NCI-H187 (cell line): ENCODE data around the gene NHERF1.

ENCODE experiments used
- DNase-seq, 2 experiments: peaks; one replicate each; lab custom pipeline; 2025; lab: John Stamatoyannopoulos, UW

The NHERF1 gene

DNA sequence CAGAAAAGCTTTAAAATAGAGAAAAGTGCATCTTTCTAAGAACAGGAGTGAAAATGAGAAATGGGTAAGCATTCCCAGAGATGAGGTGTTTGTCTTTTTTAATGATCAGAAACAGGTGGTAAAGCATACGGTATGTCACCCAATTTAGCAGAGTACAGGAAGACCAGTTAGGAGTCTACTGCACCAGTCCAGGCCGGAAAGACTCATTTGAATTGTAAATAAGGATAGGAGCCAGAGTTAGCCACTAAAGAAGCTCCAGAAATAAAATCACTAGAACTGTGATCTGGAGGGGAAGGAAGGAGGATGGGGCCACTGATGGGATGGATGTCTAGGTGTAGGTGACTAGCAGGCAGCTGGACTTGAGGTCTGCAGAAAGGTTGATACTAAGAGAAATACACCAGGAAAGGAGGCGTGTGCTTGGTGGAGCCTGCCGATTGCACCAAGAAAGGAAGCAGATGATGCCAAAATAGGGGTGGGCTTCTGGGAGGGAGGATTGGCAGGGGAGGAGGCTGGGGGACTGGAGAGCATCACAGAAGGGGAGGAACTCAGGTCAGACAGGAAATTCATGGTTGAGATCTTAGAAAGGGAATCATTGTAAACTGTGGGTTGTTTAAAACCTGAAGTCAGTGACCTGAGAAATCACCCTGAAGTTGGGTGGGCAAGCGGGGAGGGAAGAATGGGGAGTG is 35.8 kb downstream of the NHERF1 start:
- DNase-seq = no peak

GRCh38 chr17:74785096-74785980 is 36.9 kb downstream of the NHERF1 start:
- DNase-seq = no peak

GRCh38 chr17:74785981-74786360 is 37.5 kb downstream of the NHERF1 start:
- DNase-seq = no peak

GRCh38 chr17:74786431-74787055 is 38.1 kb downstream of the NHERF1 start:
- DNase-seq = no peak

GRCh38 chr17:74790161-74791058 is 42.0 kb downstream of the NHERF1 start:
- DNase-seq = no peak

DNA sequence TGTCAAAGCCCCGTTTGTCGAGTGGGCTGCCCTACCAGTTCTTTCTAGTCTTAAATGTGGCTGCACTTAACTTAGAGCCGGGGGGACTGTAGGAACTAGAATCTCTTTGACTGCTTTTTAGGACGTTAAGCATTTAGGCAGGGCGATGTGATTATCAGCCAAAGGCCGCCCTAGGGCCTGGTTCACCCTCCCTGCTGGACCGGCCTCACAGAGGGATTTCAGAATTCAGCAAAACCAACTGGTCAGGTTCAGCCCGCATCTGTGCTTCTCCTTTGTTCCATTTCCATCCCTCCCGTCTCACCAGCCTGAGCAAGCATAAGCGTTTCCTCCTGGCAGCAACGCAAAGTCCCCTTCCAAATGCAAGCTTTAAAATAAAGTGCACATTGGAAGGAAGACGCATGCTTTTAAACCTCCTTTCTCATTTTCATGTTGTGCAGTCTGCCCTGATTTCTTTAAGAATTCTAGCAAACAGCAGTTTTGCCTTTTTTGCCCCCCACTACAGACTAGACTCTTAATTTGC is 44.2 kb downstream of the NHERF1 start:
- DNase-seq = no peak

DNA sequence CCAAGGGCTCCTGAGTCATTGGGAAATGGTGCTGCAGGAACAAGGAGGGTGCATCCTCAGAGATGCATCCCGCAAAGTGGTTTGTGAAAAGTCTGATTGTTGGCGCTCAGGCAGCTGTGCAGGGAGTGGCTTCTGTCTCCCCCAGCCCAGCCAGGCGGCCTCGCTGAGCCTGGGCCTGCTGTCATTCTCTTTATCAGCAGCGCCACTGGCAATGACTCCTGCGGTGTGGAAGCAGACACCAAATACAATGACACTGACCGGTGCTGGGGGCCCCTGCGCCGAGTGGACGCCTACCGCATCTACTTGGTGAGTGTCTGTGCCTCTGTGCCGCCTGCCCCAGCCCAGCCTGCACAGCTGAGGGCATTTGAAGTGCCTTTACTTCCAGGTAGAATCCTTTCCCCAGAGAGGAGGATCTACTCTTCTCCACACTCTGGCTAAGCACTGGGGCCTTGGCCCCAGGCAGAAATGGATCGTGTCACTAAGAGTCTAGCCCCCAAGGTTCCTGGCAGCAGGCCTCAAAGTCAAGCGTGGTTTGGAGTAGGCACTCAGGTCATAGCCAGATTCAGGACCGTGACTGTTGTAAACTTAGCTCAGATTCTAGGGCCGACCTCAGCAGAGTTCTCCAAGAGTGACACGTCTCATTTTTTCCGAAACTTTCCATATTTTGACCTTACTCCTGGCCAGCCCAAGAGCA is 47.0 kb downstream of the NHERF1 start:
- DNase-seq = no peak

GRCh38 chr17:74796211-74796610 is 47.8 kb downstream of the NHERF1 start:
- no peak for DNase-seq

- DNase-seq = no peak
Measured at GRCh38 chr17:74796866-74797265, 48.4 kb downstream of the NHERF1 start.

DNA sequence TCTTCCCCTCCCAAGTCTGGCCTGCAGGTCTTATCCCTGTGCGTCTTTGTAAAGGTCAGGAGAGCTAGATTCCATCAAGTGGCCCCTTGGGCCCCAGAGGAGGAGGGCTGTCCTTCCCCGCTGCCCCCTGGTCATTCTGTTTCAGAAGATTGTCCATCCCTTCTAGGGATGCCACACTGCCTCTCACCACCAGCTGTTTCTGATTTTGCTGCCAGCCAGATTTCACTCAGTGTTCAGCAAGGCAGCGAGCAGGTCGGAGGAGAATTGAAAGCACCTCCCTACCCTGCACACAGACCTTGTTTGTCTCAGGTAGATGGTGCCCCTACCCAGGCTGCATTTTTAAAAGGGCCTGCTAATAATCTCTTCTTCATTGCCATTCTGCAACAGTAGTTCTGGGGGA is 49.4 kb downstream of the NHERF1 start:
- no peak for DNase-seq

GRCh38 chr17:74798239-74798707 is 49.8 kb downstream of the NHERF1 start:
- DNase-seq = no peak

DNA sequence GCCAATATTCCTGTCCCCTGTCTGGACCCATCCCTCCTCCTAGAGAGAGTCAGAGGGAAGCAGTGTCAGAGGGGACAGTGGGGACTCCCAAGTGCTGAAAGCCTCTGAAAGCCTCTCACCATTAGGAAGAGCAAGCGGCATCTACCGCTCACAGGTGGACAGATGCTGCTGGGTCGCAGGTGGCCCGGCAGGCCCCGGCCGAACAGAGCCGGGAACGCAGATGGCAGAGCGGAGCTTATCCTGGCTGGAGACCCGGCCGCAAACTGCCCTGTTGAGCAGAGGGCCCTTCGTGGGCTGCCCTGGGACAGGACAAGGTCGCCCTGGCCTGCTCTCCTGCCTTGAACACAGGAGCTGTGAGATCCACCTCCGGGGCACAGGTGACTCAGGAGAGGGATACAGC is 50.7 kb downstream of the NHERF1 start:
- DNase-seq = no peak

- no peak for DNase-seq
Measured at GRCh38 chr17:74800531-74800930, 52.1 kb downstream of the NHERF1 start.

- no peak for DNase-seq
Measured at GRCh38 chr17:74801896-74802295, 53.5 kb downstream of the NHERF1 start.

GRCh38 chr17:74803388-74803930 is 55.0 kb downstream of the NHERF1 start:
- no peak for DNase-seq

DNA sequence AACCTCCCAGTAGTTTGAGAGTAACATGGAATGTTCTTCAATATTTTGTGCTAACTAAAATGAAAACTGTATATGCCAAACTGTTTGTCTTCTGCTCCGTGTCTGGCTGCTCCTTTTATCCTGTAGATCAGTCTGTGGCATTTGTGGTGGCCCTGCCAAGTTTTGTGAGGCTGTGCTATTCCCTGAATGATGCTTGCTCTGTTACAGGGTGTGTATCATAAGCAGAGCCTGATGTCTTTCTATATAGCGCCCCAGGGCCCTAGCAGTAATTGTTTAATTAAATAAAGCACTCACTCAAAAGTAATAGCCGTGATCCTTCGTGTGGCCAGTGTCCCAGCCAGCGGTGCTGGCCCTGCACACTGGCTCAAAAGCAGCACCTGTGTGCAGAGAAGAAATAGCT is 55.5 kb downstream of the NHERF1 start:
- no peak for DNase-seq

GRCh38 chr17:74804683-74805082 is 56.3 kb downstream of the NHERF1 start:
- no peak for DNase-seq

DNA sequence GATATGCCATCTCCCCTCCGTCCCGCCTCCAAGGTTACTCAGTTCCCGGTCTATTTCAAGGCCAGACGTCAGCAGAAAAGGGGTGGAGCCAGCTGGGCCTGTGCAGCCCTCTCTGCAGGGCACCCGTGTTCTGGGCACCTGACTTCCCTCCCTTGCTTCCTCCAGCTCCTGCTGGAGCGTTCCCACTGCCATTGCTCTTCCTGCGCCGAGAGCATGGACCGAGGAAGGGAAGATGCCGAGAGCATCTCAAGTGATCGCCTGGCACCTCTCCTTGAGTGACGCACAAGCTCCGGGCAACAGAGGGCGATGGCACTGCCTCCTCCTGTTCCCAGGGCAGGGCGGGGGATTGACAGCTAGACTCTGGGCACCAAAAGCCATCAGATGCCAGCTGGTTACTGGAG is 57.2 kb downstream of the NHERF1 start:
- DNase-seq = no peak

GRCh38 chr17:74806334-74806733 is 57.9 kb downstream of the NHERF1 start:
- no peak for DNase-seq

DNA sequence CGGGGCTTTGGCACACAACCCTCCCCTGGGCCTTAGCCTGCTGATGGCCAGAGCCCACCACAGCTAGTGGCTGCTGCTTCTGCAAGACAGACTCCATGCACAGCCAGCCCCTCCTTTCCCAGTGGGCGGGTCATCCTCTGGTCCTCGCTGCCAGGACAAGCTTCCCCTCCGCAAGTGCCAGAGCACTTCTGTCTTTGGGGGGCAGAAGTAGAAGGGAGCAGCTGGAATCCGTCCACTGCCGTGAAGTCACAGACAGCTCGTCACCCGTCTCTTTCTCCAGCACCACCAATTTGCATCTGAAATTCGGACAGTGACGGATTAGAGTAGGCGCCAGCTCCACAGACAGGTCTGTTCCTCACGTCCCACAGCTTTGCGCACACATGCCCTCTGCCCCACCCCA is 59.0 kb downstream of the NHERF1 start:
- no peak for DNase-seq

- peak; percentile 39 to 47 for DNase-seq
Measured at GRCh38 chr17:74807925-74808324, 59.5 kb downstream of the NHERF1 start.
